H9 (cell line): Measurements from ENCODE around the gene ZSWIM8. TPM values are rescaled to one million over a fixed set of nuclear protein-coding genes. Genes with fewer than 3 reads are reported as not detected.

Source experiments
- DNase-seq: peaks from one replicate; pipeline ENCODE4 v3.0.0-alpha.2; 2017
- H2AFZ ChIP-seq: one replicate; pipeline ENCODE4 v1.6.1; 2013; ENCODE audit warnings: mild to moderate bottlenecking, low read length, control low read depth, moderate library complexity
- H2AK5ac ChIP-seq: 2 replicates; pipeline ENCODE4 v1.6.1; 2013; ENCODE audit warnings: low read length, control low read depth, mixed read lengths; ENCODE audit not compliant: insufficient read length
- H2BK120ac ChIP-seq: one replicate; pipeline ENCODE4 v1.6.1; 2013; ENCODE audit warnings: low read depth, mild to moderate bottlenecking, low read length, control low read depth, inconsistent platforms; ENCODE audit not compliant: poor library complexity, severe bottlenecking
- H2BK12ac ChIP-seq: 2 replicates; pipeline ENCODE4 v1.6.1; 2013; ENCODE audit warnings: low read length, control low read depth, mixed read lengths, low read depth; ENCODE audit not compliant: insufficient read length
- H2BK15ac ChIP-seq: 2 replicates; pipeline ENCODE4 v1.6.1; 2013; ENCODE audit warnings: low read depth, low read length, control low read depth
- H2BK20ac ChIP-seq: one replicate; pipeline ENCODE4 v1.6.1; 2013; ENCODE audit warnings: low read depth, mild to moderate bottlenecking, low read length, control low read depth, inconsistent platforms; ENCODE audit not compliant: poor library complexity, severe bottlenecking
- H2BK5ac ChIP-seq: 2 replicates; pipeline ENCODE4 v1.6.1; 2013; ENCODE audit warnings: low read length, control low read depth, mixed read lengths; ENCODE audit not compliant: insufficient read length
- H3K14ac ChIP-seq: 2 replicates; pipeline ENCODE4 v1.6.1; 2013; ENCODE audit warnings: low read length, control low read depth; ENCODE audit not compliant: insufficient read depth
- H3K18ac ChIP-seq: 2 replicates; pipeline ENCODE4 v1.6.1; 2013; ENCODE audit warnings: low read depth, mild to moderate bottlenecking, mixed read lengths, low read length, control low read depth; ENCODE audit not compliant: insufficient read length
- H3K23ac ChIP-seq: 2 replicates; pipeline ENCODE4 v1.6.1; 2013; ENCODE audit warnings: low read length, control low read depth, mixed read lengths, low read depth; ENCODE audit not compliant: insufficient read length
- H3K23me2 ChIP-seq: 2 replicates; pipeline ENCODE4 v1.6.1; 2013; ENCODE audit warnings: low read depth, mild to moderate bottlenecking, mixed read lengths, low read length, control low read depth; ENCODE audit not compliant: insufficient read length, poor library complexity, severe bottlenecking
- H3K27ac ChIP-seq: 2 replicates; pipeline ENCODE4 v1.5.1; 2013; ENCODE audit warnings: low read length, control low read depth, mixed read lengths, low read depth; ENCODE audit not compliant: insufficient read length
- H3K27me3 ChIP-seq: 2 replicates; pipeline ENCODE4 v1.6.1; 2013; ENCODE audit warnings: low read length, control low read depth, inconsistent platforms; ENCODE audit not compliant: insufficient read depth
- H3K4ac ChIP-seq: 2 replicates; pipeline ENCODE4 v1.6.1; 2013; ENCODE audit warnings: low read depth, mild to moderate bottlenecking, control low read depth, inconsistent platforms, low read length, moderate library complexity
- H3K4me1 ChIP-seq: 2 replicates; pipeline ENCODE4 v1.6.1; 2013; ENCODE audit warnings: low read length, control low read depth, inconsistent platforms; ENCODE audit not compliant: insufficient read depth
- H3K4me2 ChIP-seq: 2 replicates; pipeline ENCODE4 v1.6.1; 2013; ENCODE audit warnings: low read length, control low read depth, mixed read lengths; ENCODE audit not compliant: insufficient read length, insufficient read depth
- H3K56ac ChIP-seq: 2 replicates; pipeline ENCODE4 v1.6.1; 2013; ENCODE audit warnings: low read depth, mild to moderate bottlenecking, mixed read lengths, low read length, control low read depth; ENCODE audit not compliant: insufficient read length
- H3K79me1 ChIP-seq: 2 replicates; pipeline ENCODE4 v1.6.1; 2013; ENCODE audit warnings: low read depth, mild to moderate bottlenecking, moderate library complexity, low read length, control low read depth, inconsistent platforms; ENCODE audit not compliant: insufficient read depth, poor library complexity, severe bottlenecking
- H3K79me2 ChIP-seq: 2 replicates; pipeline ENCODE4 v1.6.1; 2013; ENCODE audit warnings: low read length, control low read depth, inconsistent platforms; ENCODE audit not compliant: insufficient read depth
- H3K9ac ChIP-seq: 2 replicates; pipeline ENCODE4 v1.6.1; 2013; ENCODE audit warnings: low read length, control low read depth, mixed read lengths; ENCODE audit not compliant: insufficient read length; ENCODE audit errors: extremely low read depth
- H3K9me3 ChIP-seq: one replicate; pipeline ENCODE4 v1.6.1; 2013; ENCODE audit warnings: low read depth, low read length, inconsistent platforms; ENCODE audit not compliant: control insufficient read depth
- H3T11ph ChIP-seq: one replicate; pipeline ENCODE4 v1.6.1; 2013; ENCODE audit warnings: mild to moderate bottlenecking, low read length, control low read depth, inconsistent platforms
- H4K20me1 ChIP-seq: one replicate; pipeline ENCODE4 v1.6.1; 2013; ENCODE audit not compliant: control insufficient read depth, insufficient read length, insufficient read depth
- H4K5ac ChIP-seq: 2 replicates; pipeline ENCODE4 v1.6.1; 2013; ENCODE audit warnings: low read depth, mild to moderate bottlenecking, mixed read lengths, low read length, control low read depth; ENCODE audit not compliant: insufficient read length
- H4K8ac ChIP-seq: replicated peaks from 2 replicates; pipeline ENCODE4 v1.6.1; 2013; ENCODE audit warnings: low read length, control low read depth, mixed read lengths, low read depth; ENCODE audit not compliant: insufficient read length
- H4K91ac ChIP-seq: 2 replicates; pipeline ENCODE4 v1.6.1; 2013; ENCODE audit warnings: low read depth, mild to moderate bottlenecking, moderate library complexity, mixed read lengths, low read length, control low read depth; ENCODE audit not compliant: insufficient read length
- H3K27ac Mint-ChIP-seq, 3 experiments: 2 replicates in 2 of 3; 3 replicates in 1 of 3; pipeline ENCODE4 v1.8.0; 2020 to 2021; ENCODE audit warnings: mixed read lengths in 3 of 3, mild to moderate bottlenecking in 1 of 3, moderate library complexity in 1 of 3
- H3K27me3 Mint-ChIP-seq: 2 replicates; pipeline ENCODE4 v1.8.0; 2021; ENCODE audit warnings: low read depth, mild to moderate bottlenecking, moderate library complexity, mixed read lengths
- H3K36me3 Mint-ChIP-seq, 3 experiments: 2 replicates in 2 of 3; 3 replicates in 1 of 3; pipeline ENCODE4 v1.8.0; 2020 to 2021; ENCODE audit warnings: low read depth in 3 of 3, mixed read lengths in 3 of 3; ENCODE audit not compliant: insufficient read depth in 1 of 3
- H3K4me1 Mint-ChIP-seq, 2 experiments: 2 replicates each; pipeline ENCODE4 v1.8.0; 2020; ENCODE audit warnings: mixed read lengths in 2 of 2
- H3K4me3 Mint-ChIP-seq, 2 experiments: 2 replicates in 1 of 2; 3 replicates in 1 of 2; pipeline ENCODE4 v1.8.0; 2020 to 2021; ENCODE audit warnings: mild to moderate bottlenecking in 2 of 2, mixed read lengths in 2 of 2, moderate library complexity in 1 of 2
- H3K9me3 Mint-ChIP-seq, 2 experiments: 2 replicates in 1 of 2; 3 replicates in 1 of 2; pipeline ENCODE4 v1.8.0; 2020; ENCODE audit warnings: mild to moderate bottlenecking in 2 of 2, mixed read lengths in 2 of 2, moderate library complexity in 1 of 2
- WGBS: extraction: QIAGEN DNeasy Blood & Tissue Kit; methylation state at CpG from one replicate; pipeline ENCODE4 v1.1.7; 2013; ENCODE audit warnings: missing lambda C conversion rate, low lambda C conversion rate, mixed read lengths; ENCODE audit not compliant: insufficient read length; ENCODE audit errors: extremely low coverage; 5-methylcytosine and 5-hydroxymethylcytosine counted together
- total RNA-seq: library from RNA; stranded (reverse); gene quantifications from 2 replicates; pipeline ENCODE4 v1.2.1, GENCODE V29; 2021
- TF ChIP-seq, protein P1 (sequence below): fragments of 200-600 bp; sonication (generic); conservative IDR thresholded peaks from 3 replicates; pipeline ENCODE4 v1.8.0; 2021; ENCODE audit warnings: antibody characterized with exemption, mild to moderate bottlenecking

The ZSWIM8 gene
- total RNA-seq, 1 experiment from 2014 or later: 41.0 TPM

- Histone ChIP-seq H4K20me1 (no peaks in the 10 kb centered on the region), H3T11ph (no peak overlapping the region), H2BK12ac (no peak overlapping the region), H2BK120ac (no peak overlapping the region), H3K79me2 (no peaks in the 10 kb centered on the region), H2BK15ac (no peak overlapping the region), H3K23me2 (no peaks in the 10 kb centered on the region), H3K4me1 (no peaks in the 10 kb centered on the region), H4K5ac (no peak overlapping the region), H3K14ac (no peak overlapping the region), H3K23ac (no peak overlapping the region), H3K27me3 (no peaks in the 10 kb centered on the region), H4K8ac (no peak overlapping the region), H3K4me2 (no peak overlapping the region), H2AK5ac (no peak overlapping the region), H2BK5ac (no peak overlapping the region), H3K9me3 (no peaks in the 10 kb centered on the region), H2BK20ac (no peak overlapping the region), H3K79me1 (no peaks in the 10 kb centered on the region), H3K18ac (no peak overlapping the region), H3K56ac (no peak overlapping the region), H2AFZ (no peak overlapping the region), H3K27ac (no peak overlapping the region), H3K9ac (no peak overlapping the region), H4K91ac (no peak overlapping the region), H3K4ac (no peak overlapping the region)
- H3K27ac Mint-ChIP-seq: no peak overlapping the region
- TF ChIP-seq, protein P1, sequence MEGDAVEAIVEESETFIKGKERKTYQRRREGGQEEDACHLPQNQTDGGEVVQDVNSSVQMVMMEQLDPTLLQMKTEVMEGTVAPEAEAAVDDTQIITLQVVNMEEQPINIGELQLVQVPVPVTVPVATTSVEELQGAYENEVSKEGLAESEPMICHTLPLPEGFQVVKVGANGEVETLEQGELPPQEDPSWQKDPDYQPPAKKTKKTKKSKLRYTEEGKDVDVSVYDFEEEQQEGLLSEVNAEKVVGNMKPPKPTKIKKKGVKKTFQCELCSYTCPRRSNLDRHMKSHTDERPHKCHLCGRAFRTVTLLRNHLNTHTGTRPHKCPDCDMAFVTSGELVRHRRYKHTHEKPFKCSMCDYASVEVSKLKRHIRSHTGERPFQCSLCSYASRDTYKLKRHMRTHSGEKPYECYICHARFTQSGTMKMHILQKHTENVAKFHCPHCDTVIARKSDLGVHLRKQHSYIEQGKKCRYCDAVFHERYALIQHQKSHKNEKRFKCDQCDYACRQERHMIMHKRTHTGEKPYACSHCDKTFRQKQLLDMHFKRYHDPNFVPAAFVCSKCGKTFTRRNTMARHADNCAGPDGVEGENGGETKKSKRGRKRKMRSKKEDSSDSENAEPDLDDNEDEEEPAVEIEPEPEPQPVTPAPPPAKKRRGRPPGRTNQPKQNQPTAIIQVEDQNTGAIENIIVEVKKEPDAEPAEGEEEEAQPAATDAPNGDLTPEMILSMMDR: no peak
- H3K9me3 Mint-ChIP-seq: no peaks in the 10 kb centered on the region
- no peaks in the 10 kb centered on the region for H3K27me3 Mint-ChIP-seq
- peaks cover 27 to 78% (median 65%) of the 10 kb centered on the region in 3 experiments for H3K36me3 Mint-ChIP-seq
- no CpG with 5 or more reads among the region's 2 CpGs for WGBS
- H3K4me1 Mint-ChIP-seq: peaks cover 0 to 3% of the 10 kb centered on the region in 2 experiments; a peak in 1 of 4 replicates
- DNase-seq: no peak
- H3K4me3 Mint-ChIP-seq: no peak overlapping the region
Measured at GRCh38 chr10:73762915-73763314, 22.5 kb upstream of the ZSWIM8 start.
